SU-DHL-6 (cell line): ENCODE measurements around the gene CENPO.

ENCODE experiments used
- EZH2phosphoT487 ChIP-seq: fragments of 200-600 bp; sonication (generic), shearing (Covaris generic); conservative IDR thresholded peaks from 2 replicates; pipeline ENCODE4 v1.6.1; 2018; ENCODE audit warnings: mild to moderate bottlenecking, antibody characterized with exemption, low read length, moderate library complexity, mixed read lengths
- TF ChIP-seq, protein P1 (sequence below): fragments of 200-600 bp; sonication (generic); IDR thresholded peaks from one replicate; pipeline ENCODE4 v1.5.1; 2017; ENCODE audit warnings: antibody characterized with exemption, mild to moderate bottlenecking, low read length, moderate library complexity; ENCODE audit not compliant: insufficient read depth, poor library complexity, severe bottlenecking

DNA sequence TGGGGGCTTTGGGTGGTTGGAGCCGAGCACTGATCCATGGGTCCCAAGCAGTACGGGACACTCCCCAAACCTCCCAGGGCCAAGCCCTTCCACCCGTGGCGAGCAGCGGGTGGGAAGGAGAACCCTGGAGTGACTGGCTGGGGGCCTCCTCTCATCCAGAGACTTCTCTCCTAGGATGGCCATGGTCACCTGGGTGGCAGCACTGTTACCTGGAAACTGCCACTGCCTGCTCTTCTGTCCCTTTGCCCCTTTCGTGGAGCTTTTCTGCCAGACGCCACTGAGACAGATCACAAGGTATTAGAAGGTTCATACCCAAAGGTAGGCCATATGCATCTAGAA is 26.9 kb downstream of the CENPO start:
- TF ChIP-seq, protein P1, sequence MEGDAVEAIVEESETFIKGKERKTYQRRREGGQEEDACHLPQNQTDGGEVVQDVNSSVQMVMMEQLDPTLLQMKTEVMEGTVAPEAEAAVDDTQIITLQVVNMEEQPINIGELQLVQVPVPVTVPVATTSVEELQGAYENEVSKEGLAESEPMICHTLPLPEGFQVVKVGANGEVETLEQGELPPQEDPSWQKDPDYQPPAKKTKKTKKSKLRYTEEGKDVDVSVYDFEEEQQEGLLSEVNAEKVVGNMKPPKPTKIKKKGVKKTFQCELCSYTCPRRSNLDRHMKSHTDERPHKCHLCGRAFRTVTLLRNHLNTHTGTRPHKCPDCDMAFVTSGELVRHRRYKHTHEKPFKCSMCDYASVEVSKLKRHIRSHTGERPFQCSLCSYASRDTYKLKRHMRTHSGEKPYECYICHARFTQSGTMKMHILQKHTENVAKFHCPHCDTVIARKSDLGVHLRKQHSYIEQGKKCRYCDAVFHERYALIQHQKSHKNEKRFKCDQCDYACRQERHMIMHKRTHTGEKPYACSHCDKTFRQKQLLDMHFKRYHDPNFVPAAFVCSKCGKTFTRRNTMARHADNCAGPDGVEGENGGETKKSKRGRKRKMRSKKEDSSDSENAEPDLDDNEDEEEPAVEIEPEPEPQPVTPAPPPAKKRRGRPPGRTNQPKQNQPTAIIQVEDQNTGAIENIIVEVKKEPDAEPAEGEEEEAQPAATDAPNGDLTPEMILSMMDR: no peak
- no peak for TF ChIP-seq EZH2phosphoT487
